Fibroblast of the aortic adventitia (primary cell): ENCODE data around the gene ATXN7L1. TPM values are rescaled to one million over a fixed set of nuclear protein-coding genes. Genes with fewer than 3 reads are reported as not detected.

Source experiments
- DNase-seq: peaks from one replicate; pipeline ENCODE4 v3.0.0-alpha.2; 2010; ENCODE audit warnings: low read depth
- H3K4me3 ChIP-seq: 2 replicates; pipeline ENCODE4 v1.5.1; 2011; ENCODE audit warnings: low read depth, mild to moderate bottlenecking, control low read depth, low read length, moderate library complexity
- total RNA-seq: library from RNA; depleted of rRNA; stranded (reverse); fragments of >200 nt; gene quantifications from 2 replicates; pipeline ENCODE4 v1.2.3, GENCODE V29; 2012; ENCODE audit warnings: low replicate concordance
- TF ChIP-seq, protein P1 (sequence below): IDR thresholded peaks from 2 replicates; pipeline ENCODE4 v1.5.1; 2011; ENCODE audit warnings: mild to moderate bottlenecking, low read length, control low read depth, inconsistent platforms; ENCODE audit not compliant: insufficient read depth

The ATXN7L1 gene
- total RNA-seq, 1 donor, result 13.8 TPM

GRCh38 chr7:105580022-105580740 is 296.2 kb downstream of the ATXN7L1 start:
- no peak overlapping the region for H3K4me3 ChIP-seq
- no peak for DNase-seq
- TF ChIP-seq, protein P1, sequence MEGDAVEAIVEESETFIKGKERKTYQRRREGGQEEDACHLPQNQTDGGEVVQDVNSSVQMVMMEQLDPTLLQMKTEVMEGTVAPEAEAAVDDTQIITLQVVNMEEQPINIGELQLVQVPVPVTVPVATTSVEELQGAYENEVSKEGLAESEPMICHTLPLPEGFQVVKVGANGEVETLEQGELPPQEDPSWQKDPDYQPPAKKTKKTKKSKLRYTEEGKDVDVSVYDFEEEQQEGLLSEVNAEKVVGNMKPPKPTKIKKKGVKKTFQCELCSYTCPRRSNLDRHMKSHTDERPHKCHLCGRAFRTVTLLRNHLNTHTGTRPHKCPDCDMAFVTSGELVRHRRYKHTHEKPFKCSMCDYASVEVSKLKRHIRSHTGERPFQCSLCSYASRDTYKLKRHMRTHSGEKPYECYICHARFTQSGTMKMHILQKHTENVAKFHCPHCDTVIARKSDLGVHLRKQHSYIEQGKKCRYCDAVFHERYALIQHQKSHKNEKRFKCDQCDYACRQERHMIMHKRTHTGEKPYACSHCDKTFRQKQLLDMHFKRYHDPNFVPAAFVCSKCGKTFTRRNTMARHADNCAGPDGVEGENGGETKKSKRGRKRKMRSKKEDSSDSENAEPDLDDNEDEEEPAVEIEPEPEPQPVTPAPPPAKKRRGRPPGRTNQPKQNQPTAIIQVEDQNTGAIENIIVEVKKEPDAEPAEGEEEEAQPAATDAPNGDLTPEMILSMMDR, result no peak

GRCh38 chr7:105578496-105578895 is 297.9 kb downstream of the ATXN7L1 start:
- DNase-seq, result peak; percentile 53
- TF ChIP-seq, protein P1, result no peak
- H3K4me3 ChIP-seq, result no peak overlapping the region

- no peak overlapping the region for H3K4me3 ChIP-seq
- DNase-seq, result no peak
- TF ChIP-seq, protein P1, result no peak
Observed at GRCh38 chr7:105577251-105577650, 299.1 kb downstream of the ATXN7L1 start.

DNA sequence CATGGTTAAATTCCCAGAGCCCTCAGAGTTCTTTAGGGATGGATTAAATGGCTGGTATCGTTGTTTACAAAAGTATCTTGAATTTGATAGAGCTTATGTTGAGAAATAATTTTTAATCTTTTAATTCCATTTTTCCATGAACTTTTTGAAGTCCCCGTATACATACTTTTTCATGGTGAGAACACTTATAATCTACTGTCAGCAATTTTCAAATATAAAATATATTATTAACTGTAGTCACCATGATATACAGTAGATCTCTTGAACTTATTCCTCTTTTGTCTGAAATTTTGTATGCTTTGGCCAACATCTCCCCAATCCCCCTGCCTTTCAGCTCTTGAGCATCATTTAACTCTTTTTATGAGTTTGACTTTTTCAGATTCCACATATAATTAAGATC is 304.5 kb downstream of the ATXN7L1 start:
- TF ChIP-seq, protein P1, result no peak
- no peak for DNase-seq
- no peak overlapping the region for H3K4me3 ChIP-seq

GRCh38 chr7:105567821-105568220 is 308.6 kb downstream of the ATXN7L1 start:
- H3K4me3 ChIP-seq, result no peak overlapping the region
- TF ChIP-seq, protein P1, result no peak

GRCh38 chr7:105567024-105567423 is 309.4 kb downstream of the ATXN7L1 start:
- no peak for DNase-seq
- TF ChIP-seq, protein P1, result no peak
- no peak overlapping the region for H3K4me3 ChIP-seq

More at GRCh38 chr7:105567821-105568220, 308.6 kb downstream of the ATXN7L1 start:
- DNase-seq, result no peak

DNA sequence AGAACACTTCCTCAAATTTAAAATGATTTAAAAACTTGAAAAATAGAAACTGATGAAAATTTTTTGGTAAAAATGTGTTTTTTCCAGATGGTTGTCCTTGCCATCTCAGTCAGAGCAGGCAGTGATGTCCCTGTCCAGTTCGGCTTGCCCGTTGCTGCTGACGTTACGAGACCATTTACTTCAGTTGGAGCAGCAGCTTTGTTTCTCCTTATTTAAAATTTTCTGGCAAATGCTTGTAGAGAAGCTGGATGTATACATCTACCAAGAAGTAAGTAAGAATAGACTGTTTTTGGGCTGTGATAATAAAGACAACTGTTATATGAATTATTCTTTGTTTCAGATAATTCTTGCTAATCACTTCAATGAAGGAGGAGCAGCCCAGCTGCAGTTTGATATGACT is 311.2 kb downstream of the ATXN7L1 start:
- TF ChIP-seq, protein P1, result no peak
- DNase-seq, result no peak
- no peak overlapping the region for H3K4me3 ChIP-seq
